HepG2 (cell line): ENCODE results near the gene OSTF1. TPM values are rescaled to one million over a fixed set of nuclear protein-coding genes. Genes with fewer than 3 reads are reported as not detected.

Source experiments
- ATAC-seq: fragments of 200-7000 bp; cut with Tn5 transposase; 3 replicates; pipeline ENCODE4 v1.9.1; 2020; ENCODE audit warnings: mild to moderate bottlenecking, moderate library complexity
- BruUV-seq: library from RNA; stranded (reverse); fragments of 400-500 nt; replicated peaks from 2 replicates; lab custom pipeline; 2021; lab: Mats Ljungman, UMichigan
- CTCF ChIA-PET: fragments of 300-600 bp; formaldehyde crosslinking; extraction: SDS; loops from one replicate; lab custom pipeline; 2021; ENCODE audit warnings: low total read pairs, inconsistent platforms, low intra/inter-chr PET ratio; lab: Yijun Ruan, JAX
- POLR2A ChIA-PET: fragments of 350-600 bp; sonication (Branson Sonifier 250); formaldehyde crosslinking; loops from one replicate; lab custom pipeline; 2020; ENCODE audit warnings: antibody characterized with exemption, inconsistent platforms; lab: Yijun Ruan, JAX
- DNase-seq: peaks from one replicate; pipeline ENCODE4 v3.0.0-alpha.2; 2015; ENCODE audit warnings: low spot score
- FAIRE-seq: peaks from 3 replicates; lab custom pipeline; 2011; peaks lifted over from hg19 to GRCh38; lab: Jason Lieb, UNC
- H2AFZ ChIP-seq: one replicate; pipeline ENCODE4 v1.6.1; 2011; ENCODE audit warnings: low read length, inconsistent platforms
- H3K27ac ChIP-seq: fragments of 300-600 bp; 3 replicates; pipeline ENCODE4 v1.8.0; 2011; ENCODE audit warnings: mixed run types, mild to moderate bottlenecking, mixed read lengths, low read length, inconsistent platforms; ENCODE audit not compliant: insufficient read depth; ENCODE audit errors: extremely low read length
- H3K27me3 ChIP-seq, 2 experiments: fragments of 200-600 bp in 1 of 2; 2 replicates in 1 of 2; 3 replicates in 1 of 2; pipeline versions ENCODE4 v1.6.0 to v1.8.0; 2011; ENCODE audit warnings: low read length in 2 of 2, mild to moderate bottlenecking in 2 of 2, moderate library complexity in 2 of 2, inconsistent platforms in 1 of 2; ENCODE audit not compliant: insufficient read depth in 2 of 2, control insufficient read depth in 1 of 2
- H3K36me3 ChIP-seq, 2 experiments: fragments of 200-600 bp in 1 of 2; replicated peaks in 1 of 2; 2 replicates in 1 of 2; 3 replicates in 1 of 2; pipeline versions ENCODE4 v1.5.1 to v1.8.0; 2011; ENCODE audit warnings: low read length in 2 of 2, inconsistent platforms in 1 of 2; ENCODE audit not compliant: insufficient read depth in 2 of 2, control insufficient read depth in 1 of 2
- H3K4me1 ChIP-seq: 2 replicates; pipeline ENCODE4 v1.5.1; 2012; ENCODE audit warnings: low read length, inconsistent platforms; ENCODE audit not compliant: insufficient read depth
- H3K4me2 ChIP-seq: 2 replicates; pipeline ENCODE4 v1.6.0; 2011; ENCODE audit warnings: low read depth, low read length, inconsistent platforms
- H3K4me3 ChIP-seq, 3 experiments: fragments of 200-600 bp in 1 of 3; sonication (generic), shearing (Covaris generic) in 1 of 3; replicated peaks in 1 of 3; 2 replicates each; pipeline ENCODE4 v1.5.1; 2011 to 2016; ENCODE audit warnings: low read length in 3 of 3, inconsistent platforms in 2 of 3, low read depth in 2 of 3, mild to moderate bottlenecking in 2 of 3, control low read depth in 1 of 3, mixed read lengths in 1 of 3; ENCODE audit not compliant: insufficient read depth in 1 of 3
- H3K79me2 ChIP-seq: one replicate; pipeline ENCODE4 v1.6.1; 2011; ENCODE audit warnings: low read length, inconsistent platforms; ENCODE audit not compliant: insufficient read depth
- H3K9ac ChIP-seq: 2 replicates; pipeline ENCODE4 v1.6.0; 2011; ENCODE audit warnings: mild to moderate bottlenecking, low read depth, low read length, inconsistent platforms; ENCODE audit not compliant: insufficient read depth
- H3K9me3 ChIP-seq: 2 replicates; pipeline ENCODE4 v1.5.1; 2012; ENCODE audit warnings: mild to moderate bottlenecking, low read length
- H4K20me1 ChIP-seq: 2 replicates; pipeline ENCODE4 v1.6.0; 2011; ENCODE audit warnings: inconsistent platforms, mild to moderate bottlenecking, low read length, moderate library complexity; ENCODE audit not compliant: insufficient read depth
- ATM ChIP-seq: fragments of 450-650 bp; IDR thresholded peaks from 2 replicates; pipeline ENCODE4 v1.7.1; 2017; ENCODE audit warnings: mild to moderate bottlenecking, borderline replicate concordance
- CCAR2 ChIP-seq: fragments of 200-400 bp; formaldehyde crosslinking; optimal IDR thresholded peaks from 2 replicates; pipeline ENCODE3; 2018; ENCODE audit warnings: low read depth, mild to moderate bottlenecking, low read length, moderate library complexity
- EZH2 ChIP-seq: conservative IDR thresholded peaks from 2 replicates; pipeline ENCODE4 v1.6.1; 2012; ENCODE audit warnings: mild to moderate bottlenecking, low read depth, low read length, moderate library complexity
- HMG20B ChIP-seq: conservative IDR thresholded peaks from 2 replicates; pipeline ENCODE4 v1.6.1; 2016; ENCODE audit warnings: missing genetic modification reagents, missing compliant biosample characterization
- MBNL3 ChIP-seq: fragments of 250-450 bp; sonication (Bioruptor Pico); conservative IDR thresholded peaks from 2 replicates; pipeline ENCODE4 v1.8.0; 2022; ENCODE audit warnings: mild to moderate bottlenecking, inconsistent platforms
- MED1 ChIP-seq: sonication (generic); formaldehyde crosslinking; IDR thresholded peaks from 2 replicates; pipeline ENCODE4 v1.4.0; 2020; ENCODE audit warnings: missing genetic modification reagents
- NFRKB ChIP-seq: fragments of 450-650 bp; IDR thresholded peaks from 2 replicates; pipeline ENCODE4 v1.6.1; 2017
- SMYD3 ChIP-seq: sonication (generic); formaldehyde crosslinking; IDR thresholded peaks from 2 replicates; pipeline ENCODE4 v1.8.1; 2023; ENCODE audit warnings: mild to moderate bottlenecking, missing genetic modification reagents
- ZNF607 ChIP-seq: sonication (generic); formaldehyde crosslinking; IDR thresholded peaks from 2 replicates; pipeline ENCODE4 v1.5.1; 2020; ENCODE audit warnings: missing genetic modification reagents, mild to moderate bottlenecking, borderline replicate concordance
- ZSCAN20 ChIP-seq: sonication (generic); formaldehyde crosslinking; IDR thresholded peaks from 2 replicates; pipeline ENCODE4 v1.4.0; 2020; ENCODE audit warnings: missing genetic modification reagents, mild to moderate bottlenecking, borderline replicate concordance
- WGBS: methylation state at CpG from one replicate; pipeline ENCODE4 v1.1.6; 2017; ENCODE audit warnings: low lambda C conversion rate; 5-methylcytosine and 5-hydroxymethylcytosine counted together
- in situ Hi-C: cut with HindIII; loops from 2 replicates; pipeline ENCODE4 v1.10.0; 2017; ENCODE audit warnings: low pct_unique_long_range_greater_than_20kb; ENCODE audit not compliant: extremely low pct_ligation_motif_present
- intact Hi-C: fragments of 100-400 bp; cut with micrococcal nuclease; formaldehyde crosslinking; loops from one replicate; pipeline ENCODE4 v1.10.0; 2022; ENCODE audit not compliant: unreplicated experiment
- polyA plus RNA-seq, 8 experiments: library from polyadenylated mRNA; depleted of rRNA in 3 of 8; stranded (reverse) in 7 of 8; unstranded in 1 of 8; fragments of >200 nt; fragmentation: Illumina TruSeq in 4 of 8; extraction: Trizol in 4 of 8; gene quantifications; 2 replicates each; pipeline versions ENCODE4 v1.2.1 to v1.2.3, GENCODE V29; 2011 to 2016; ENCODE audit warnings: low read depth in 4 of 8, missing spikeins in 1 of 8, mixed read lengths in 1 of 8; ENCODE audit not compliant: insufficient read depth in 1 of 8
- total RNA-seq, 5 experiments: library from RNA; depleted of rRNA; stranded (reverse); fragments of >200 nt; fragmentation: Illumina TruSeq; extraction: Trizol; gene quantifications; 2 replicates each; pipeline ENCODE4 v1.2.3, GENCODE V29; 2016; ENCODE audit warnings: low read depth in 1 of 5
- TF ChIP-seq, protein P1 (sequence below): sonication (generic); formaldehyde crosslinking; IDR thresholded peaks from 2 replicates; pipeline ENCODE4 v1.4.0; 2020; ENCODE audit warnings: mild to moderate bottlenecking, low read depth, missing genetic modification reagents

The OSTF1 gene
- total and polyA plus RNA-seq, 2 of the 13 experiments (the other 11 are each of a cell fraction or from before 2014, with no cell fraction given), result 16.8 to 39.0 TPM

- intact Hi-C loops (no loop called here), in situ Hi-C loops (no loop called here)
- no peaks in the 10 kb centered on the region for H3K36me3 ChIP-seq
- BruUV-seq, result no TSS peak
- TF ChIP-seq ATM (no peak), NFRKB (no peak), MBNL3 (CRISPR knock-in tag) (no peak), ZSCAN20 (CRISPR knock-in tag) (no peak), SMYD3 (CRISPR knock-in tag) (no peak), MED1 (CRISPR knock-in tag) (no peak), HMG20B (CRISPR knock-in tag) (no peak), EZH2 (no peak), CCAR2 (no peak), ZNF607 (no peak)
- TF ChIP-seq, protein P1, sequence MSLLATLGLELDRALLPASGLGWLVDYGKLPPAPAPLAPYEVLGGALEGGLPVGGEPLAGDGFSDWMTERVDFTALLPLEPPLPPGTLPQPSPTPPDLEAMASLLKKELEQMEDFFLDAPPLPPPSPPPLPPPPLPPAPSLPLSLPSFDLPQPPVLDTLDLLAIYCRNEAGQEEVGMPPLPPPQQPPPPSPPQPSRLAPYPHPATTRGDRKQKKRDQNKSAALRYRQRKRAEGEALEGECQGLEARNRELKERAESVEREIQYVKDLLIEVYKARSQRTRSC (CRISPR knock-in tag), result no peak
- 69% methylated on average over 4 of the region's 4 CpGs for WGBS
- ATAC-seq (no peak), FAIRE-seq (no peak), DNase-seq (no peak)
- H3K27me3 ChIP-seq, result no peaks in the 10 kb centered on the region; a peak in 1 of 5 replicates
- no peak overlapping the region for H3K4me3 ChIP-seq
- POLR2A ChIA-PET, result no interaction called here
- peaks cover 5% of the 10 kb centered on the region; the same call in 1 of the 2 replicates for H4K20me1 ChIP-seq
- no peak overlapping the region for H2AFZ ChIP-seq
- peaks cover 43% of the 10 kb centered on the region for H3K79me2 ChIP-seq
- H3K9me3 ChIP-seq, result no peaks in the 10 kb centered on the region
- no peak overlapping the region for H3K27ac ChIP-seq
- H3K9ac ChIP-seq, result no peak overlapping the region
- peaks cover 60% of the 10 kb centered on the region for H3K4me1 ChIP-seq
- CTCF ChIA-PET, result no interaction called here
- H3K4me2 ChIP-seq, result no peak overlapping the region
These were observed 4.5 kb downstream of the OSTF1 start for GRCh38 chr9:75092766-75093165.
